Measurements from ENCODE around the gene RNASEH2B. TPM values are rescaled to one million over a fixed set of nuclear protein-coding genes. Genes with fewer than 3 reads are reported as not detected.

Gene RNASEH2B
- total RNA-seq, 1 experiment from 2014 or later: 33.3 TPM

DNA sequence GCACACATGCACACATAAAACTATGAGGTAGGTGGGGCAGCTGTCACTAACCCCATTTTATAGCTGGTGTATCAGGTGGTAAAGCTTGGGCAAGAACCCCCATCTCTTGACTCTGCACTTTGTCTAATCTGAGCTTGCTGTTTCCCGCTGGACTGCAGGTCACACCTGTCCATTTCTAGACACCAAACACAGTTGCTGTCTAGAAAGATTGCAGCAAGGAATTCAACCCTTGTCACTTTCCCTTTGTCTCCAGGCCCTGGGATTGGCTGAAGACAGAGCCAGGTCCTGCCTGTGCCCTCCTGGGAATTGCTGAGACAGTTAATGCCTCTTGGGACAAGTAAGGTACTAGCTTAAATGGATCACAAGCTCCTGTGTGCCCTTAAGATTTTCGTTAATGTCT lies 83.8 kb downstream of the RNASEH2B start:
- CTCF ChIA-PET: interaction anchor here (1.2 to 1.8 kb wide), 2 partner anchors 13 to 51 kb away, joined by 3 to 4 read pairs; no protein-coding TSS in a partner anchor
- POLR2A ChIA-PET: interaction anchor here (1.9 kb wide), 1 partner anchor 11 kb away, joined by 4 read pairs; no protein-coding TSS in a partner anchor
- Mint-ChIP-seq H3K9me3 (peaks cover 5% of the 10 kb centered on the region), H3K4me1 (peaks cover 36% of the 10 kb centered on the region), H3K27me3 (ENCODE audit: low read depth) (peaks cover 11% of the 10 kb centered on the region), H3K36me3 (peaks cover 2% of the 10 kb centered on the region), H3K27ac (no peak overlapping the region), H3K4me3 (no peak overlapping the region)
- DNase-seq (ENCODE audit: low spot score) (no peak), ATAC-seq (no peak)
- TF ChIP-seq SP1 (CRISPR knock-in tag; conservative IDR thresholded peaks at IDR 0.05) (no peak), ZNF396 (CRISPR knock-in tag; IDR thresholded peaks at IDR 0.05; ENCODE audit: borderline replicate concordance) (no peak), SMAD3 (CRISPR knock-in tag; IDR thresholded peaks at IDR 0.05; ENCODE audit: borderline replicate concordance) (no peak), GABPB1 (CRISPR knock-in tag; IDR thresholded peaks at IDR 0.05) (no peak), HMGA2 (CRISPR knock-in tag; IDR thresholded peaks at IDR 0.05) (no peak), EMX1 (CRISPR knock-in tag; IDR thresholded peaks at IDR 0.05) (no peak), GRHL2 (CRISPR knock-in tag; IDR thresholded peaks at IDR 0.05; ENCODE audit: insufficient replicate concordance, severe bottlenecking) (no peak), FOXK1 (CRISPR knock-in tag; IDR thresholded peaks at IDR 0.05) (no peak)
- TF ChIP-seq, protein P1, sequence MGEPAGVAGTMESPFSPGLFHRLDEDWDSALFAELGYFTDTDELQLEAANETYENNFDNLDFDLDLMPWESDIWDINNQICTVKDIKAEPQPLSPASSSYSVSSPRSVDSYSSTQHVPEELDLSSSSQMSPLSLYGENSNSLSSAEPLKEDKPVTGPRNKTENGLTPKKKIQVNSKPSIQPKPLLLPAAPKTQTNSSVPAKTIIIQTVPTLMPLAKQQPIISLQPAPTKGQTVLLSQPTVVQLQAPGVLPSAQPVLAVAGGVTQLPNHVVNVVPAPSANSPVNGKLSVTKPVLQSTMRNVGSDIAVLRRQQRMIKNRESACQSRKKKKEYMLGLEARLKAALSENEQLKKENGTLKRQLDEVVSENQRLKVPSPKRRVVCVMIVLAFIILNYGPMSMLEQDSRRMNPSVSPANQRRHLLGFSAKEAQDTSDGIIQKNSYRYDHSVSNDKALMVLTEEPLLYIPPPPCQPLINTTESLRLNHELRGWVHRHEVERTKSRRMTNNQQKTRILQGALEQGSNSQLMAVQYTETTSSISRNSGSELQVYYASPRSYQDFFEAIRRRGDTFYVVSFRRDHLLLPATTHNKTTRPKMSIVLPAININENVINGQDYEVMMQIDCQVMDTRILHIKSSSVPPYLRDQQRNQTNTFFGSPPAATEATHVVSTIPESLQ (CRISPR knock-in tag; IDR thresholded peaks at IDR 0.05): no peak
- TF ChIP-seq, protein P2, sequence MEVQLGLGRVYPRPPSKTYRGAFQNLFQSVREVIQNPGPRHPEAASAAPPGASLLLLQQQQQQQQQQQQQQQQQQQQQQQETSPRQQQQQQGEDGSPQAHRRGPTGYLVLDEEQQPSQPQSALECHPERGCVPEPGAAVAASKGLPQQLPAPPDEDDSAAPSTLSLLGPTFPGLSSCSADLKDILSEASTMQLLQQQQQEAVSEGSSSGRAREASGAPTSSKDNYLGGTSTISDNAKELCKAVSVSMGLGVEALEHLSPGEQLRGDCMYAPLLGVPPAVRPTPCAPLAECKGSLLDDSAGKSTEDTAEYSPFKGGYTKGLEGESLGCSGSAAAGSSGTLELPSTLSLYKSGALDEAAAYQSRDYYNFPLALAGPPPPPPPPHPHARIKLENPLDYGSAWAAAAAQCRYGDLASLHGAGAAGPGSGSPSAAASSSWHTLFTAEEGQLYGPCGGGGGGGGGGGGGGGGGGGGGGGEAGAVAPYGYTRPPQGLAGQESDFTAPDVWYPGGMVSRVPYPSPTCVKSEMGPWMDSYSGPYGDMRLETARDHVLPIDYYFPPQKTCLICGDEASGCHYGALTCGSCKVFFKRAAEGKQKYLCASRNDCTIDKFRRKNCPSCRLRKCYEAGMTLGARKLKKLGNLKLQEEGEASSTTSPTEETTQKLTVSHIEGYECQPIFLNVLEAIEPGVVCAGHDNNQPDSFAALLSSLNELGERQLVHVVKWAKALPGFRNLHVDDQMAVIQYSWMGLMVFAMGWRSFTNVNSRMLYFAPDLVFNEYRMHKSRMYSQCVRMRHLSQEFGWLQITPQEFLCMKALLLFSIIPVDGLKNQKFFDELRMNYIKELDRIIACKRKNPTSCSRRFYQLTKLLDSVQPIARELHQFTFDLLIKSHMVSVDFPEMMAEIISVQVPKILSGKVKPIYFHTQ (CRISPR knock-in tag; IDR thresholded peaks at IDR 0.05): no peak

DNA sequence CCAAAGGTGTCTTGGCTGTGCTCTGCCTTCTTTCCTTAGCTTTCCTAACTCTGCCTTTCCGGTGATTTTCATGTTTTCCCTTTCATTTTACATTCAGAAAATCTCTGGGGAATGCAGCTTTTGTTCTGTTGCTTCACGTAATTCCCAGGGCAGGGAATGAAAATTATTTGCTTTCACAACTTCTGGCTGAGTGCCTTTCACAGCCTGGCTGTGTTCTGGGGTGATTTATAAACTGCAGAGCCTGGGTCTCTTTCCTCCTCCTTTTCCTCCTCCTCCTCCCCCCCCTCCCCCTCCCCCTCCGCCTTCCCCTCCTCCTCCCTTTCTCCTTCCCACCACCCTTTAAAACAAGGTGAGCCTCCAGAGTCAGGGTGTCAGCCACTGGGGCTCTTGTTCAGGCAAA lies 84.3 kb downstream of the RNASEH2B start:
- DNase-seq (ENCODE audit: low spot score): no peak
- POLR2A ChIA-PET: interaction anchor here (1.9 kb wide), 1 partner anchor 10 kb away, joined by 4 read pairs; no protein-coding TSS in a partner anchor
- TF ChIP-seq, protein P3, sequence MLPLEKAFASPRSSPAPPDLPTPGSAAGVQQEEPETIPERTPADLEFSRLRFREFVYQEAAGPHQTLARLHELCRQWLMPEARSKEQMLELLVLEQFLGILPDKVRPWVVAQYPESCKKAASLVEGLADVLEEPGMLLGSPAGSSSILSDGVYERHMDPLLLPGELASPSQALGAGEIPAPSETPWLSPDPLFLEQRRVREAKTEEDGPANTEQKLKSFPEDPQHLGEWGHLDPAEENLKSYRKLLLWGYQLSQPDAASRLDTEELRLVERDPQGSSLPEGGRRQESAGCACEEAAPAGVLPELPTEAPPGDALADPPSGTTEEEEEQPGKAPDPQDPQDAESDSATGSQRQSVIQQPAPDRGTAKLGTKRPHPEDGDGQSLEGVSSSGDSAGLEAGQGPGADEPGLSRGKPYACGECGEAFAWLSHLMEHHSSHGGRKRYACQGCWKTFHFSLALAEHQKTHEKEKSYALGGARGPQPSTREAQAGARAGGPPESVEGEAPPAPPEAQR (CRISPR knock-in tag; IDR thresholded peaks at IDR 0.05): no peak
- TF ChIP-seq NFYB (CRISPR knock-in tag; conservative IDR thresholded peaks at IDR 0.05; ENCODE audit: low read depth): no peak
- no peak for TF ChIP-seq JUN (CRISPR knock-in tag; IDR thresholded peaks at IDR 0.05)
- TF ChIP-seq, protein P4, sequence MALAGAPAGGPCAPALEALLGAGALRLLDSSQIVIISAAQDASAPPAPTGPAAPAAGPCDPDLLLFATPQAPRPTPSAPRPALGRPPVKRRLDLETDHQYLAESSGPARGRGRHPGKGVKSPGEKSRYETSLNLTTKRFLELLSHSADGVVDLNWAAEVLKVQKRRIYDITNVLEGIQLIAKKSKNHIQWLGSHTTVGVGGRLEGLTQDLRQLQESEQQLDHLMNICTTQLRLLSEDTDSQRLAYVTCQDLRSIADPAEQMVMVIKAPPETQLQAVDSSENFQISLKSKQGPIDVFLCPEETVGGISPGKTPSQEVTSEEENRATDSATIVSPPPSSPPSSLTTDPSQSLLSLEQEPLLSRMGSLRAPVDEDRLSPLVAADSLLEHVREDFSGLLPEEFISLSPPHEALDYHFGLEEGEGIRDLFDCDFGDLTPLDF (CRISPR knock-in tag; IDR thresholded peaks at IDR 0.05): no peak
- TF ChIP-seq OVOL2 (CRISPR knock-in tag; IDR thresholded peaks at IDR 0.05; ENCODE audit: borderline replicate concordance): no peak
- no peak for TF ChIP-seq CREB1 (CRISPR knock-in tag; IDR thresholded peaks at IDR 0.05)
- TF ChIP-seq GRHL2 (CRISPR knock-in tag; IDR thresholded peaks at IDR 0.05; ENCODE audit: insufficient replicate concordance, severe bottlenecking): no peak
- TF ChIP-seq, protein P5, sequence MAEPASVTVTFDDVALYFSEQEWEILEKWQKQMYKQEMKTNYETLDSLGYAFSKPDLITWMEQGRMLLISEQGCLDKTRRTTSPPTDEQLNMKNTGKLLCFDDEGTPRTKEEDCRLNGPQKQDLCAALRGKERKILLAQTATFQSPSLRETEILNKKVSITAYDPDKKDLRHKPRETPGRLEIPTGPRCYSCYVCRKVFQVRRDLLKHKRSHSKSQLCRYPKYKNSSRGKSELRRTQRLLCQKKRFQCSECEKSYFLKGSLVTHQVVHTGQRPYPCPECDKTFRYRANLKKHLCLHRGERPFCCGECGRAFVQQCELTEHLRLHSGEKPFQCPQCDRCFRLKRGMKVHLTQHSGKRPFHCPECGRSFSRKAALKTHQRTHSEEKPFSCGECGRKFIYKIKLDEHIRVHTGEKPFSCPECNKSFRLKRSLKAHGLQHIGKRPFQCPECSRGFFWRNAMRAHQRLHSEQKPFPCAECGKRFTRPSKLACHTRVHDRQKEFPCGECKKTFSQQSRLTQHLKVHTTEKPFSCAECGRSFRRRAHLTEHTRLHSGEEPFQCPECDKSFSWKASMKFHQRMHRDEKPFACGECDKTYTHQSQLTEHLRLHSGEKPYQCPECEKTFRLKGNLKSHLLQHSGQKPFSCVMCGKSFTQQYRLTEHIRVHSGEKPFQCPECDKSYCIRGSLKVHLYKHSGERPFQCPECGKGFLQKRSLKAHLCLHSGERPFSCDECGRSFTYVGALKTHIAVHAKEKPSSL (CRISPR knock-in tag; conservative IDR thresholded peaks at IDR 0.05): no peak
- TF ChIP-seq CBFB (CRISPR knock-in tag; IDR thresholded peaks at IDR 0.05; ENCODE audit: low read depth): no peak
- TF ChIP-seq, protein P6, sequence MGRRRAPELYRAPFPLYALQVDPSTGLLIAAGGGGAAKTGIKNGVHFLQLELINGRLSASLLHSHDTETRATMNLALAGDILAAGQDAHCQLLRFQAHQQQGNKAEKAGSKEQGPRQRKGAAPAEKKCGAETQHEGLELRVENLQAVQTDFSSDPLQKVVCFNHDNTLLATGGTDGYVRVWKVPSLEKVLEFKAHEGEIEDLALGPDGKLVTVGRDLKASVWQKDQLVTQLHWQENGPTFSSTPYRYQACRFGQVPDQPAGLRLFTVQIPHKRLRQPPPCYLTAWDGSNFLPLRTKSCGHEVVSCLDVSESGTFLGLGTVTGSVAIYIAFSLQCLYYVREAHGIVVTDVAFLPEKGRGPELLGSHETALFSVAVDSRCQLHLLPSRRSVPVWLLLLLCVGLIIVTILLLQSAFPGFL (CRISPR knock-in tag; IDR thresholded peaks at IDR 0.05; ENCODE audit: borderline replicate concordance): no peak
- TF ChIP-seq NR2C2 (CRISPR knock-in tag; IDR thresholded peaks at IDR 0.05): no peak
- TF ChIP-seq KAT7 (CRISPR knock-in tag; IDR thresholded peaks at IDR 0.05; ENCODE audit: borderline replicate concordance): no peak
- no peak for TF ChIP-seq ETV6 (CRISPR knock-in tag; IDR thresholded peaks at IDR 0.05)

More for the DNA sequence above, 84.3 kb downstream of the RNASEH2B start:
- Mint-ChIP-seq H3K4me3 (no peak overlapping the region), H3K27ac (no peak overlapping the region), H3K36me3 (no peaks in the 10 kb centered on the region; the same call in none of the 2 replicates), H3K27me3 (ENCODE audit: low read depth) (peaks cover 11% of the 10 kb centered on the region), H3K9me3 (peaks cover under 1% of the 10 kb centered on the region), H3K4me1 (peaks cover 35% of the 10 kb centered on the region)
- CTCF ChIA-PET: interaction anchor here (1.8 kb wide), 1 partner anchor 12 kb away, joined by 4 read pairs; no protein-coding TSS in a partner anchor
- ATAC-seq: no peak
